GM19240 (cell line): ENCODE measurements around the gene TPM4.
"Not testable (repeated sequence)": the region's sequence is repeated elsewhere in the genome, so short reads cannot be mapped to it uniquely, and the experiment has no call there.

Experiments
- DNase-seq: peaks from one replicate; pipeline ENCODE4 v3.0.0; 2011; ENCODE audit warnings: low spot score; ENCODE audit not compliant: insufficient read length

The TPM4 gene

GRCh38 chr19:16095071-16095571 is 18.8 kb downstream of the TPM4 start:
- no peak for DNase-seq

GRCh38 chr19:16096280-16096855 is 20.1 kb downstream of the TPM4 start:
- DNase-seq = no peak

GRCh38 chr19:16098416-16098768 is 22.1 kb downstream of the TPM4 start:
- no peak for DNase-seq

- DNase-seq = no peak
Measured at GRCh38 chr19:16098821-16099220, 22.5 kb downstream of the TPM4 start.

GRCh38 chr19:16099314-16099965 is 23.1 kb downstream of the TPM4 start:
- DNase-seq = not testable (repeated sequence)

- DNase-seq = no peak
Measured at GRCh38 chr19:16100524-16100923, 24.2 kb downstream of the TPM4 start.

- no peak for DNase-seq
Measured at GRCh38 chr19:16104722-16105121, 28.4 kb downstream of the TPM4 start.

GRCh38 chr19:16106121-16106520 is 29.8 kb downstream of the TPM4 start:
- no peak for DNase-seq

GRCh38 chr19:16111160-16111908 is 35.0 kb downstream of the TPM4 start, which contains the start of gene RAB8A:
TSS of gene RAB8A (plus strand) at chr19:16111889. CDS start at chr19:16111902, 13 bp downstream.
- DNase-seq = peak; percentile 87

GRCh38 chr19:16111909-16112752 is 35.8 kb downstream of the TPM4 start:
- no peak for DNase-seq

- no peak for DNase-seq
Measured at GRCh38 chr19:16112778-16113177, 36.5 kb downstream of the TPM4 start.

GRCh38 chr19:16113727-16114126 is 37.4 kb downstream of the TPM4 start:
- DNase-seq = no peak

GRCh38 chr19:16115301-16116039 is 39.2 kb downstream of the TPM4 start:
- DNase-seq = no peak

GRCh38 chr19:16116067-16116466 is 39.8 kb downstream of the TPM4 start:
- DNase-seq = no peak

- DNase-seq = peak; percentile 42
Measured at GRCh38 chr19:16117594-16118033, 41.3 kb downstream of the TPM4 start.

GRCh38 chr19:16118489-16119033 is 42.3 kb downstream of the TPM4 start:
- DNase-seq = peak; percentile 89

GRCh38 chr19:16119075-16119857 is 43.0 kb downstream of the TPM4 start:
- peak; percentile 43 for DNase-seq

GRCh38 chr19:16121141-16121540 is 44.8 kb downstream of the TPM4 start:
- DNase-seq = no peak

- DNase-seq = no peak
Measured at GRCh38 chr19:16121967-16122366, 45.7 kb downstream of the TPM4 start.

GRCh38 chr19:16124953-16125352 is 48.7 kb downstream of the TPM4 start:
- DNase-seq = no peak
